K562 (cell line): ENCODE measurements around the gene INSIG1. TPM values are rescaled to one million over a fixed set of nuclear protein-coding genes. Genes with fewer than 3 reads are reported as not detected.

Source experiments
- ATAC-seq: fragments of 200-7000 bp; cut with Tn5 transposase; 3 replicates; pipeline ENCODE4 v1.9.1; 2020; ENCODE audit warnings: moderate library complexity
- BruUV-seq: library from RNA; stranded (reverse); fragments of 400-500 nt; replicated peaks from 2 replicates; lab custom pipeline; 2021; lab: Mats Ljungman, UMichigan
- CTCF ChIA-PET: fragments of 300-600 bp; formaldehyde crosslinking; extraction: SDS; loops from one replicate; lab custom pipeline; 2021; ENCODE audit warnings: low intra/inter-chr PET ratio; lab: Yijun Ruan, JAX
- POLR2A ChIA-PET: fragments of 300-600, 350-650 bp; sonication (Branson Sonifier 250); formaldehyde crosslinking; extraction: SDS; loops from one replicate; lab custom pipeline; 2021; ENCODE audit warnings: antibody characterized with exemption, inconsistent platforms; lab: Yijun Ruan, JAX
- DNase-seq, 4 experiments: peaks; one replicate each; pipeline versions ENCODE4 v3.0.0 to v3.0.0-alpha.2; 2011 to 2018; ENCODE audit warnings: low spot score in 3 of 4, mixed read lengths in 3 of 4; ENCODE audit errors: extremely low read depth in 1 of 4
- FAIRE-seq: peaks from 2 replicates; lab custom pipeline; 2011; peaks lifted over from hg19 to GRCh38; lab: Jason Lieb, UNC
- H2AFZ ChIP-seq: 2 replicates; pipeline ENCODE4 v1.6.0; 2011; ENCODE audit warnings: low read depth, low read length, control low read depth, inconsistent platforms
- H3K27ac ChIP-seq: fragments of 200-600 bp; 3 replicates; pipeline ENCODE4 v1.8.0; 2011; ENCODE audit warnings: low read depth, mild to moderate bottlenecking, control low read depth, inconsistent platforms, low read length, moderate library complexity, mixed read lengths; ENCODE audit errors: extremely low read depth
- H3K27me3 ChIP-seq, 2 experiments: fragments of 300-600 bp in 1 of 2; 2 replicates in 1 of 2; 3 replicates in 1 of 2; pipeline versions ENCODE4 v1.6.0 to v1.8.0; 2011; ENCODE audit warnings: inconsistent platforms in 2 of 2, low read length in 2 of 2, mild to moderate bottlenecking in 1 of 2, mixed read lengths in 1 of 2, moderate library complexity in 1 of 2; ENCODE audit not compliant: control insufficient read depth in 2 of 2, insufficient read depth in 2 of 2
- H3K36me3 ChIP-seq: fragments of 300-600 bp; 3 replicates; pipeline ENCODE4 v1.8.0; 2011; ENCODE audit warnings: mild to moderate bottlenecking, low read length, inconsistent platforms; ENCODE audit not compliant: control insufficient read depth, insufficient read depth
- H3K4me1 ChIP-seq, 2 experiments: fragments of 200-600 bp in 1 of 2; replicated peaks in 1 of 2; 2 replicates in 1 of 2; 3 replicates in 1 of 2; pipeline versions ENCODE4 v1.5.1 to v1.8.0; 2011; ENCODE audit warnings: inconsistent platforms in 2 of 2, low read length in 2 of 2, mild to moderate bottlenecking in 1 of 2, mixed read lengths in 1 of 2, moderate library complexity in 1 of 2; ENCODE audit not compliant: control insufficient read depth in 2 of 2, insufficient read depth in 2 of 2
- H3K4me2 ChIP-seq: 2 replicates; pipeline ENCODE4 v1.6.1; 2011; ENCODE audit warnings: low read length, control low read depth, inconsistent platforms, mixed read lengths; ENCODE audit not compliant: insufficient read depth
- H3K4me3 ChIP-seq: fragments of 200-600 bp; sonication (generic), shearing (Covaris generic); 2 replicates; pipeline ENCODE4 v1.5.1; 2016; ENCODE audit warnings: control low read depth, inconsistent platforms
- H3K79me2 ChIP-seq: fragments of 200-600 bp; 3 replicates; pipeline ENCODE4 v1.8.0; 2011; ENCODE audit warnings: low read length, inconsistent platforms; ENCODE audit not compliant: control insufficient read depth, insufficient read depth
- H3K9ac ChIP-seq, 2 experiments: 2 replicates each; pipeline versions ENCODE4 v1.6.0 to v1.6.1; 2011; ENCODE audit warnings: low read depth in 2 of 2, low read length in 2 of 2, control low read depth in 1 of 2, inconsistent platforms in 1 of 2, mild to moderate bottlenecking in 1 of 2, mixed read lengths in 1 of 2; ENCODE audit not compliant: insufficient read depth in 1 of 2
- H3K9me1 ChIP-seq: one replicate; pipeline ENCODE4 v1.6.0; 2011; ENCODE audit warnings: inconsistent platforms, mild to moderate bottlenecking, low read length, moderate library complexity; ENCODE audit not compliant: control insufficient read depth, insufficient read depth
- H3K9me3 ChIP-seq: replicated peaks from 2 replicates; pipeline ENCODE4 v1.5.1; 2011; ENCODE audit warnings: low read depth, low read length, inconsistent platforms; ENCODE audit not compliant: control insufficient read depth, insufficient read depth
- H4K20me1 ChIP-seq: replicated peaks from 2 replicates; pipeline ENCODE4 v1.6.1; 2011; ENCODE audit warnings: low read length, inconsistent platforms, mixed read lengths; ENCODE audit not compliant: control insufficient read depth, insufficient read depth
- KLF13 ChIP-seq: fragments of 450-650 bp; IDR thresholded peaks from 2 replicates; pipeline ENCODE4 v1.6.1; 2016; ENCODE audit warnings: missing genetic modification characterization, low read depth, mild to moderate bottlenecking, missing compliant biosample characterization, moderate library complexity, borderline replicate concordance
- SNRNP70 ChIP-seq: fragments of 200-400 bp; formaldehyde crosslinking; optimal IDR thresholded peaks from 2 replicates; pipeline ENCODE3; 2017; ENCODE audit warnings: low read depth, low read length
- XRCC4 ChIP-seq: IDR thresholded peaks from one replicate; pipeline ENCODE4 v1.6.1; 2011; ENCODE audit not compliant: insufficient read depth, insufficient read length; ENCODE audit errors: extremely low read depth
- ZNF695 ChIP-seq: fragments of 450-650 bp; formaldehyde crosslinking; IDR thresholded peaks from 2 replicates; pipeline ENCODE4 v1.4.0; 2020; ENCODE audit warnings: mild to moderate bottlenecking, moderate library complexity
- ZNF77 ChIP-seq: fragments of 250-450 bp; sonication (Bioruptor Pico); IDR thresholded peaks from 2 replicates; pipeline ENCODE4 v1.5.0; 2020
- WGBS: fragments of 100-300 bp; shearing (Covaris generic); methylation state at CpG from one replicate; pipeline ENCODE4 v1.1.6; 2016; ENCODE audit warnings: low coverage, mixed read lengths; ENCODE audit not compliant: insufficient coverage; ENCODE audit errors: missing lambda C conversion rate; 5-methylcytosine and 5-hydroxymethylcytosine counted together
- in situ Hi-C: fragments of 300-500 bp; cut with MboI; formaldehyde crosslinking; loops from 4 replicates; pipeline ENCODE4 v1.15.0; 2018; ENCODE audit warnings: inconsistent platforms, mixed read lengths
- intact Hi-C: fragments of 100-400 bp; cut with micrococcal nuclease; formaldehyde crosslinking; loops from 2 replicates; pipeline ENCODE4 v1.14.2; 2022
- polyA plus RNA-seq, 8 experiments: library from polyadenylated mRNA; depleted of rRNA in 4 of 8; stranded (reverse) in 5 of 8; unstranded in 3 of 8; fragments of >200 nt; fragmentation: Nextera tagmentation in 2 of 8; fragmentation: Illumina TruSeq in 1 of 8; extraction: Ambion mirVana in 2 of 8; extraction: Trizol in 1 of 8; gene quantifications; 2 replicates each; pipeline versions ENCODE4 v1.2.1 to v1.2.3, GENCODE V29; 2011 to 2014; ENCODE audit warnings: inconsistent platforms in 1 of 8, missing spikeins in 1 of 8
- total RNA-seq, 7 experiments: library from RNA; depleted of rRNA in 6 of 7; stranded (reverse); fragments of >200 nt in 6 of 7; fragmentation: Illumina TruSeq in 2 of 7; extraction: Trizol in 2 of 7; gene quantifications; 2 replicates each; pipeline versions ENCODE4 v1.2.1 to v1.2.3, GENCODE V29; 2011 to 2021; ENCODE audit warnings: low replicate concordance in 1 of 7
- TF ChIP-seq, protein P1 (sequence below): sonication (generic); IDR thresholded peaks from 2 replicates; pipeline ENCODE4 v1.6.1; 2016
- TF ChIP-seq, protein P2 (sequence below): fragments of 250-450 bp; sonication (Bioruptor Pico); IDR thresholded peaks from 2 replicates; pipeline ENCODE4 v1.4.0; 2020; ENCODE audit warnings: borderline replicate concordance
- TF ChIP-seq, protein P3 (sequence below): IDR thresholded peaks from 2 replicates; pipeline ENCODE4 v1.6.1; 2011; ENCODE audit warnings: borderline replicate concordance, low read depth, mild to moderate bottlenecking, moderate library complexity, low read length; ENCODE audit not compliant: insufficient read depth, poor library complexity, severe bottlenecking
- TF ChIP-seq, protein P4 (sequence below): fragments of 450-650 bp; IDR thresholded peaks from one replicate; pipeline ENCODE4 v1.6.1; 2018; ENCODE audit warnings: mild to moderate bottlenecking, moderate library complexity; ENCODE audit not compliant: partially characterized antibody

The INSIG1 gene
- total and polyA plus RNA-seq, 9 of the 15 experiments (the other 6 are each of a cell fraction or from before 2014, with no cell fraction given): 57.1 to 787 (median 238) TPM

DNA sequence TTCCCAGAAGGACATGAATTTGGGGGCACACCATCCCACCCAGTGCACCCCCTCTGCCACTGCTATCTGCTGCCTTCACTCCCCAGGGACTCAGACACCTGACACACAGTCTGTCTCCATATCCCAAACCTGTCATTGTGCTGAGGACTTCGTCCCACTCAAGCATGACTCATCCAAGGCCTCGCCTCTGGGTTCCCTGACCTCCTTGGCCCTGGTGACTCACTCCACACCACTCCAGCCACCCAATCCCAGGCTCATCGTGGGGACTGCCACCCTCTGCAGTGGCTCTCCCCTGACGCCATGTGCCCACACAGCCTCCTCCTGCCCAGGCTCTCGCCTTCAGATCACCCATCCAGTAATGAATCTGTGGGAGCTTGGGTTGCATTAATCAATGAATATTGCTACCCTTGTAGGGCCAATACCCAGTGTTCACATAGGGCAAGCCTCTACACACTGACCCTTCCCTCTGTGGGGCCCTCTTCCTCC lies 6.6 kb upstream of the INSIG1 start:
- Histone ChIP-seq H3K27me3 (peaks cover 12 to 22% of the 10 kb centered on the region in 2 experiments; a peak in 4 of 5 replicates), H3K4me2 (peak overlapping the region; percentile 48; the same call in 1 of the 2 replicates), H4K20me1 (no peaks in the 10 kb centered on the region), H3K4me1 (peaks cover 46 to 60% of the 10 kb centered on the region in 2 experiments), H3K36me3 (no peaks in the 10 kb centered on the region; the same call in 2 of the 3 replicates), H3K9me3 (no peaks in the 10 kb centered on the region), H3K9ac (peak overlapping the region in 1 of 2 experiments; percentile 62; a peak in 2 of 4 replicates), H3K27ac (peak overlapping the region; percentile 24; the same call in 2 of the 3 replicates), H3K9me1 (peaks cover 11% of the 10 kb centered on the region), H3K4me3 (no peak overlapping the region), H3K79me2 (peaks cover 2% of the 10 kb centered on the region; the same call in 1 of the 3 replicates), H2AFZ (peak overlapping the region; percentile 72)
- intact Hi-C loops: no loop called here
- WGBS: 12% methylated on average over 5 of the region's 5 CpGs
- peak; percentile 91 for ATAC-seq
- peak; percentile 92 to 95 (median 93) for DNase-seq
- ChIA-PET POLR2A (no interaction called here), CTCF (no interaction called here)
- FAIRE-seq: peak; percentile 98
- no TSS peak for BruUV-seq
- in situ Hi-C loops: loop anchor here (5.0 kb wide), 1 partner anchor 84 kb away; no protein-coding TSS in a partner anchor
- TF ChIP-seq ZNF77 (CRISPR knock-in tag) (no peak), ZNF695 (CRISPR knock-in tag) (no peak), SNRNP70 (no peak), XRCC4 (no peak), KLF13 (tag) (no peak)
- TF ChIP-seq, protein P1, sequence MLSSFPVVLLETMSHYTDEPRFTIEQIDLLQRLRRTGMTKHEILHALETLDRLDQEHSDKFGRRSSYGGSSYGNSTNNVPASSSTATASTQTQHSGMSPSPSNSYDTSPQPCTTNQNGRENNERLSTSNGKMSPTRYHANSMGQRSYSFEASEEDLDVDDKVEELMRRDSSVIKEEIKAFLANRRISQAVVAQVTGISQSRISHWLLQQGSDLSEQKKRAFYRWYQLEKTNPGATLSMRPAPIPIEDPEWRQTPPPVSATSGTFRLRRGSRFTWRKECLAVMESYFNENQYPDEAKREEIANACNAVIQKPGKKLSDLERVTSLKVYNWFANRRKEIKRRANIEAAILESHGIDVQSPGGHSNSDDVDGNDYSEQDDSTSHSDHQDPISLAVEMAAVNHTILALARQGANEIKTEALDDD: no peak
- TF ChIP-seq, protein P2, sequence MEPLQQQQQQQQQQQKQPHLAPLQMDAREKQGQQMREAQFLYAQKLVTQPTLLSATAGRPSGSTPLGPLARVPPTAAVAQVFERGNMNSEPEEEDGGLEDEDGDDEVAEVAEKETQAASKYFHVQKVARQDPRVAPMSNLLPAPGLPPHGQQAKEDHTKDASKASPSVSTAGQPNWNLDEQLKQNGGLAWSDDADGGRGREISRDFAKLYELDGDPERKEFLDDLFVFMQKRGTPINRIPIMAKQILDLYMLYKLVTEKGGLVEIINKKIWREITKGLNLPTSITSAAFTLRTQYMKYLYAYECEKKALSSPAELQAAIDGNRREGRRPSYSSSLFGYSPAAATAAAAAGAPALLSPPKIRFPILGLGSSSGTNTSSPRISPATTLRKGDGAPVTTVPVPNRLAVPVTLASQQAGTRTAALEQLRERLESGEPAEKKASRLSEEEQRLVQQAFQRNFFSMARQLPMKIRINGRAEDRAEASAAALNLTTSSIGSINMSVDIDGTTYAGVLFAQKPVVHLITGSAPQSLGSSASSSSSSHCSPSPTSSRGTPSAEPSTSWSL: no peak
- TF ChIP-seq, protein P3, sequence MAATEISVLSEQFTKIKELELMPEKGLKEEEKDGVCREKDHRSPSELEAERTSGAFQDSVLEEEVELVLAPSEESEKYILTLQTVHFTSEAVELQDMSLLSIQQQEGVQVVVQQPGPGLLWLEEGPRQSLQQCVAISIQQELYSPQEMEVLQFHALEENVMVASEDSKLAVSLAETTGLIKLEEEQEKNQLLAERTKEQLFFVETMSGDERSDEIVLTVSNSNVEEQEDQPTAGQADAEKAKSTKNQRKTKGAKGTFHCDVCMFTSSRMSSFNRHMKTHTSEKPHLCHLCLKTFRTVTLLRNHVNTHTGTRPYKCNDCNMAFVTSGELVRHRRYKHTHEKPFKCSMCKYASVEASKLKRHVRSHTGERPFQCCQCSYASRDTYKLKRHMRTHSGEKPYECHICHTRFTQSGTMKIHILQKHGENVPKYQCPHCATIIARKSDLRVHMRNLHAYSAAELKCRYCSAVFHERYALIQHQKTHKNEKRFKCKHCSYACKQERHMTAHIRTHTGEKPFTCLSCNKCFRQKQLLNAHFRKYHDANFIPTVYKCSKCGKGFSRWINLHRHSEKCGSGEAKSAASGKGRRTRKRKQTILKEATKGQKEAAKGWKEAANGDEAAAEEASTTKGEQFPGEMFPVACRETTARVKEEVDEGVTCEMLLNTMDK: no peak
- TF ChIP-seq, protein P4, sequence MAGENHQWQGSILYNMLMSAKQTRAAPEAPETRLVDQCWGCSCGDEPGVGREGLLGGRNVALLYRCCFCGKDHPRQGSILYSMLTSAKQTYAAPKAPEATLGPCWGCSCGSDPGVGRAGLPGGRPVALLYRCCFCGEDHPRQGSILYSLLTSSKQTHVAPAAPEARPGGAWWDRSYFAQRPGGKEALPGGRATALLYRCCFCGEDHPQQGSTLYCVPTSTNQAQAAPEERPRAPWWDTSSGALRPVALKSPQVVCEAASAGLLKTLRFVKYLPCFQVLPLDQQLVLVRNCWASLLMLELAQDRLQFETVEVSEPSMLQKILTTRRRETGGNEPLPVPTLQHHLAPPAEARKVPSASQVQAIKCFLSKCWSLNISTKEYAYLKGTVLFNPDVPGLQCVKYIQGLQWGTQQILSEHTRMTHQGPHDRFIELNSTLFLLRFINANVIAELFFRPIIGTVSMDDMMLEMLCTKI: no peak
